GM18498 (cell line): ENCODE data around the gene ZNF317.
"Not testable (repeated sequence)": the region's sequence is repeated elsewhere in the genome, so short reads cannot be mapped to it uniquely, and the experiment has no call there.

Experiments
- ATAC-seq: cut with Tn5 transposase; IDR thresholded peaks from one replicate; pipeline ENCODE4 v1.9.1; 2021; ENCODE audit warnings: mild to moderate bottlenecking, moderate library complexity; ENCODE audit not compliant: unreplicated experiment

ZNF317 gene

GRCh38 chr19:9171393-9171991 lies 31.3 kb downstream of the ZNF317 start:
- no peak for ATAC-seq

GRCh38 chr19:9175326-9175725 lies 35.1 kb downstream of the ZNF317 start:
- no peak for ATAC-seq

GRCh38 chr19:9178901-9179300 lies 38.7 kb downstream of the ZNF317 start, which contains the start of gene OR7D2:
OR7D2 (plus strand) TSS chr19:9178979; CDS start chr19:9185782, 6,803 bp downstream.
- ATAC-seq = no peak

GRCh38 chr19:9183000-9183399 lies 42.8 kb downstream of the ZNF317 start:
- ATAC-seq = no peak

GRCh38 chr19:9187191-9187590 lies 47.0 kb downstream of the ZNF317 start:
- no peak for ATAC-seq

GRCh38 chr19:9189535-9189934 lies 49.3 kb downstream of the ZNF317 start:
- ATAC-seq = no peak

GRCh38 chr19:9198044-9198443 lies 57.8 kb downstream of the ZNF317 start:
- ATAC-seq = not testable (repeated sequence)

GRCh38 chr19:9205501-9206113 lies 65.4 kb downstream of the ZNF317 start:
- no peak for ATAC-seq
